ENCODE data around the gene STAT4.

Gene STAT4

DNA sequence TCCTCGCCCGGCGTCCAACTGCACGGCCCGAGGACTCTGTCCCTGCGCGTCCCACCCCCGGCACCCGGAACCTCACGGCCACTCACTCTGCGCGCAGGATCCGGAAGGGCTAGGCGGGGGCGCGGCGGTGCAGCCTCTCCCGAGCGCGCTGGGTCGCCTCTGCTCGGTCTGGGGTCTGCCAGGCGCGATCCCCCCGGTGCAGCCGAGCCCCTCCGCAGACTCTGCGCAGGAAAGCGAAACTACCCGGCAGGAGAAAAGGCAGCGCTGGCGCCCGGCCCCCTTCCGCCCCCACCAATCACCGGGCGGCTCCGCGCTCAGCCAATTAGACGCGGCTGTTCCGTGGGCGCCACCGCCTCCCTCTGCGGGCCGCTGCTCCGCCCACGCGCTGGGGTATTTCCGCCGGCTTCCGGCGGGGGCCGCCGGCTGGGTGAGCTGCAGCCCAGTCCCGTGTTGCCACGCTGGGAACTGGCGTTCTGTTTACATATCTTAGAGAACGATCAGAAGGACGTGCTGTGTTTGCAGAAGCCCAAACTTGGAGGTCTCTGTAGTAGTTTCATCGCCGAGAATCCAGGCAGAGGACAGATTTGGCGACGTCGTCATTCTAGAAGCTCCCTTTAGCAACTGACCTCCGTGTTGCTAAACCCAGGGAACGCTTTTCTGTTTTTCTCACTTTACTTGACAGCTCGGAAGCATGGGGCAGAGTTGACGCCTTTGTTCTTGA is 136.7 kb downstream of the STAT4 start, which contains the start of gene STAT1:
Gene STAT1 (minus strand): TSS at position 240 of the 721 bp plus-strand sequence. CDS start 4,168 bp downstream, outside the sequence.
- H3K4me3 ChIP-seq (ENCODE audit: low read length) = peak within 1 kb of the TSS; percentile 77
- TF ChIP-seq, protein P1, sequence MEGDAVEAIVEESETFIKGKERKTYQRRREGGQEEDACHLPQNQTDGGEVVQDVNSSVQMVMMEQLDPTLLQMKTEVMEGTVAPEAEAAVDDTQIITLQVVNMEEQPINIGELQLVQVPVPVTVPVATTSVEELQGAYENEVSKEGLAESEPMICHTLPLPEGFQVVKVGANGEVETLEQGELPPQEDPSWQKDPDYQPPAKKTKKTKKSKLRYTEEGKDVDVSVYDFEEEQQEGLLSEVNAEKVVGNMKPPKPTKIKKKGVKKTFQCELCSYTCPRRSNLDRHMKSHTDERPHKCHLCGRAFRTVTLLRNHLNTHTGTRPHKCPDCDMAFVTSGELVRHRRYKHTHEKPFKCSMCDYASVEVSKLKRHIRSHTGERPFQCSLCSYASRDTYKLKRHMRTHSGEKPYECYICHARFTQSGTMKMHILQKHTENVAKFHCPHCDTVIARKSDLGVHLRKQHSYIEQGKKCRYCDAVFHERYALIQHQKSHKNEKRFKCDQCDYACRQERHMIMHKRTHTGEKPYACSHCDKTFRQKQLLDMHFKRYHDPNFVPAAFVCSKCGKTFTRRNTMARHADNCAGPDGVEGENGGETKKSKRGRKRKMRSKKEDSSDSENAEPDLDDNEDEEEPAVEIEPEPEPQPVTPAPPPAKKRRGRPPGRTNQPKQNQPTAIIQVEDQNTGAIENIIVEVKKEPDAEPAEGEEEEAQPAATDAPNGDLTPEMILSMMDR (conservative IDR thresholded peaks at IDR 0.05; ENCODE audit: low read depth, low read length) = no peak
- DNase-seq (ENCODE audit: low read depth) = peak; percentile 57

DNA sequence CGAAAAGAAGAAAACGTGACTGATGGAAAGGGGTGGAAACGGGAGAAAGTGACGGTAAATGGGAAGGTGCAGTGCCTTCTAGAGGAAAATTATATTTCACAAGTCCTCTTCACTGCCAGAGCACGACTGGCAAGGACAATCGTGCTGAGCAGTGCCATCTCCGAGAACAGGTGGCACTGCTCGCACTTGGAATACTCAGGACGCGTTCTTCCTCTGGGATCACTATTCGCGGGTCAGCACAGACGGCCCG is 137.2 kb downstream of the STAT4 start:
- peak overlapping the region; percentile 77 for H3K4me3 ChIP-seq (ENCODE audit: low read length)
- no peak for DNase-seq (ENCODE audit: low read depth)
- TF ChIP-seq, protein P1 (conservative IDR thresholded peaks at IDR 0.05; ENCODE audit: low read depth, low read length) = no peak

DNA sequence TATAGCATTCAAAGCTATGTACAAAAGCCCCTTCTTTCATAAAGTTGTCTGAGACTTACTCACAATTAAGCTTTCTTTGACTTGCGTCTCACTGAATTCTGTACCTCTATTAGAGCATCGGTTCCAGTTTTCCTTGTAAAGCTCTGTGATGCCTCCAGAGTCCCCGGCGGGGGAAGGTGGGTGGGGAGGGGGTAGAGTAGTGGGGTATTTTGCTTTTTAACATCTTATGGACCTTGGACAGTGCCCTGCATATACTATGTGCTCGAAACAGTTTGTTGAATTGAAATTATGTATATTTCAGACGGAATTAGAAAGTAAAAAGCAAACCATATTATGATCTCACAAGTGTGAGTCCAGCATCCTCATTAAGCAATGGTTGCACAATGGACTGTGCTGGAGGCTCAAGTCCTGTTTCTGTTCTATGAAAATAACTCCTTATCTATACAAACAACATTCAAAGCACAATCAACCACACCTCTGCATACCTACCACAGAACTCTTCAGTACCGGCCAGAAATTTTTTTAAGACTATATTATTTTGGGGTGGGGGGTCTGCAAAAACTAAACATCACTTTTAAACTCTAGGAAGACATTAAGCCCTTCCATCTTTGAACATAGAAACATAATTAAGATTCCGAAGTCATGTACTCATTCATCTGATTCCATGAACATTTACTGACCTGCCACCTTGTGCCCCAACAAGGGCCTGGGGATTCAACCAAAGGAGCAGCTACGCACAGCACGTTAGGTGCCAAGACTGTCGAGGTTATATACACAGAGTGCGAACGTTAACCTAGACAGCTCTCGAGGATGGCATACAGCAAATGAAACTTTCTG is 137.7 kb downstream of the STAT4 start:
- no peak for DNase-seq (ENCODE audit: low read depth)
- H3K4me3 ChIP-seq (ENCODE audit: low read length) = peak overlapping the region; percentile 77

DNA sequence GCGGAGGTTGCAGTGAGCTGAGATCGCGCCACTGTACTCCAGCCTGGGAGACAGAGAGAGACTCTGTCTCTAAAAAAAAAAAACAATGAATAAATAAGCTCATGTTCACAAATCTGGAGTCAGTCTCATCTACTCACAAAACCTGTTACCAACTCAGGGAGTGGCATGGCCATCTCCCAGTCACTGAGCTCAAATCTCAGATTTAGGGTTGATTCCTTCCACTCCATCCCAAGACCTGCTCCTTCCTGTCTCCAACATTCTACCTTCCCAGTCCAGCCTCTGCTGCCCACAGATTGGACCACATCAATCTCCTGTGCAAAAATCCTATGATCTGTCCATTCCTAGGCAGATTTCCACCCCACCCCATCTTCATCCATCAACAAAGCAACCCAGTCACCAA is 138.4 kb downstream of the STAT4 start:
- TF ChIP-seq, protein P1 (conservative IDR thresholded peaks at IDR 0.05; ENCODE audit: low read depth, low read length) = no peak
- H3K4me3 ChIP-seq (ENCODE audit: low read length) = peak overlapping the region; percentile 77
- DNase-seq (ENCODE audit: low read depth) = no peak

More for the DNA sequence above, 137.7 kb downstream of the STAT4 start:
- TF ChIP-seq, protein P1 (conservative IDR thresholded peaks at IDR 0.05; ENCODE audit: low read depth, low read length) = no peak

DNA sequence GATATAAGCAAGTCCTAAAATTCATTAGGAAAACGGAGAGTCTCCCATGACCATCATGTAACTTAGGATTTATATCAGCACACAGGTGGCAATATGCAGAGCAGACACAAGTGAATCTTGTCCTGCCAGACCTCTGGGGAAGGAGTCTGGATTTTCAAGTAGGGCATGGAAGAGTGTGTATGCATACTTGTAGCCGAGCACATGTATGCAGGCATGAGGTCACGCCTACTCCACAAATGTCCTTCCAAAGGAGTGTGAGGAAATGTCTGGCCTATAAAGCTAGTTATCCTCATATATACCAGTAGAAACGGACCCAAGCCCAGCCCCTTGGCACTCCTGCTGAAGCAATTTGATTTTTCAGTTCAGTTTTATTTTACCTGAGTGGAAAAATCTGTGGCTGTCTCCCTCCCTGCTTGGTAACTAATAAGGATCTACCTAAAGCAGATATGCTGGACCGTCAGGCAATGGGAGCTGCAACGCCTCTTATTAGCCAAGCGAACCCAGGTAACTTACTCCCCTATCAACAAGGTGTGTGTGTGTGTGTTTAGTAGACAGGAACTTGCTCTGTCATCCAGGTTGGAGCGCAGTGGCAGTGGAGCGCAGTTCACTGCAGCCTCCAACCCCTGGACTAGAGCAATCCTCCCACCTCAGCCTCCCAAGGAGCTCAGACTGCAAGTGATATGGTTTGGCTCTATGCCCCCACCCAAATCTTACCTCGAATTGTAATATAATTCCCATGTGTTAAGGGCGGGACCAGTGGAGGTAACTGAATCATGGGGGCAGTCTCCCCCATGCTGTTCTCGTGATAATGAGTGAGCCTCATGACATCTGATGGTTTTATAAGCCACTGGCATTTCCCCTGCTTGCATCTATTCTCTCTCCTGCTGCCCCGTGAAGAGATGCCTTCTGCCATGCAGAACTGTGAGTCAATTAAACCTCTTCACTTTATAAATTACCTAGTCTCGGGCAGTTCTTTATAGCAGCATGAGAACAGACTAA is 139.6 kb downstream of the STAT4 start:
- DNase-seq (ENCODE audit: low read depth) = no peak
- TF ChIP-seq, protein P1 (conservative IDR thresholded peaks at IDR 0.05; ENCODE audit: low read depth, low read length) = no peak
- no peak overlapping the region for H3K4me3 ChIP-seq (ENCODE audit: low read length)

DNA sequence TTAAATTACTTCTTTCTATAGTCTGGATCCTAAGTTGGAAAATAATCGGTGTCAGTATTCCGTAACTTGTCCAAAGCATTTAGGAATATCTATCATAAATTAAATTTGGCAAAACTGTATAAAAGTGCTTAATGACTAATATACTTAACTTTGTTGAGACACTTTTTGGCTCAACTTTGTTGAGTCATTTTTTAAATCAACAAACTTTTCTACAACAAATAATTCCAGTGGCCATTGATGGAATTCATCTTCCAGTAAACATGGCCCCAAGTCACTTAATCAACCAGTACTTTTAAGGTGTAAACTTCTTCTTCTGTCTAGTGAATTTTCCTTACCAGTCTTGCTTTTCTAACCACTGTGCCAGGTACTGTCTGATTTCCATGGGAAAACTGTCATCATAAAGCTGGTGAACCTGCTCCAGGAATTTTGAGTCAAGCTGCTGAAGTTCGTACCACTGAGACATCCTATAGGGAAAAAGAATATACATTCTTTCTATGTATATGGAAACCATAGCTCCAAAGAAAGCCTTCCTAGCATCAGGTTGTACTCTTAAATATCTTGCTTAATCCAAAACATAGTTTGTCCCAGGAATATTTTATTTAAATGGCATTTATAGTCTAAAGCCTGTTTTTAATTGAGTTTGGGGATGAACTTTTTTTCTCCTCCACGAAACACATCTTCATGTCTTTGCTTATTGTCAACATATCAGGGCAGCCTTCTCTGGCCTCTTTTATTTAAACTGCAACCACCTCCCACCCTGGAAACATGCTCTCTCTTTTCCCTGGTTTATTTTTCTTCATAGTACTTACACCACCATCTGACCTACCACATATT is 141.0 kb downstream of the STAT4 start:
- H3K4me3 ChIP-seq (ENCODE audit: low read length) = no peak overlapping the region
- DNase-seq (ENCODE audit: low read depth) = no peak
- TF ChIP-seq, protein P1 (conservative IDR thresholded peaks at IDR 0.05; ENCODE audit: low read depth, low read length) = no peak
